SK-N-SH (cell line): ENCODE results near the gene E2F1. TPM values are rescaled to one million over a fixed set of nuclear protein-coding genes. Genes with fewer than 3 reads are reported as not detected.
A peak's percentile ranks its signal among the peaks of the same experiment; 100 is the strongest.

ENCODE experiments used
- CTCF ChIA-PET: fragments of 300-600, 350-600 bp; formaldehyde crosslinking; extraction: SDS; loops from one replicate; lab custom pipeline; 2021; lab: Yijun Ruan, JAX
- POLR2A ChIA-PET: fragments of 350-600 bp; sonication (Branson Sonifier 250); formaldehyde crosslinking; extraction: SDS; loops from one replicate; lab custom pipeline; 2020; ENCODE audit warnings: antibody characterized with exemption, inconsistent platforms; lab: Yijun Ruan, JAX
- DNase-seq: peaks from one replicate; pipeline ENCODE4 v3.0.0; 2012
- H2AFZ ChIP-seq: fragments of 200-600 bp; sonication (generic); 2 replicates; pipeline ENCODE4 v1.8.1; 2016; ENCODE audit warnings: antibody characterized with exemption, mild to moderate bottlenecking, low read depth
- H3F3A ChIP-seq: fragments of 200-600 bp; sonication (generic); replicated peaks from 2 replicates; pipeline ENCODE3; 2016; ENCODE audit warnings: antibody characterized with exemption, mild to moderate bottlenecking; ENCODE audit not compliant: insufficient read depth
- H3K27ac ChIP-seq, 2 experiments: fragments of 200-500 bp in 1 of 2; fragments of 200-600 bp in 1 of 2; sonication (Bioruptor generic) in 1 of 2; sonication (generic), shearing (Covaris generic) in 1 of 2; 2 replicates each; pipeline versions ENCODE4 v1.5.1 to v1.6.1; 2014 to 2016; ENCODE audit warnings: low read depth in 2 of 2, inconsistent platforms in 1 of 2, low read length in 1 of 2, mild to moderate bottlenecking in 1 of 2, mixed read lengths in 1 of 2
- H3K27me3 ChIP-seq: fragments of 200-600 bp; sonication (generic), shearing (Covaris generic); 2 replicates; pipeline ENCODE4 v1.6.1; 2016; ENCODE audit warnings: mixed run types; ENCODE audit not compliant: insufficient read depth
- H3K36me3 ChIP-seq, 2 experiments: fragments of 200-500 bp in 1 of 2; fragments of 200-600 bp in 1 of 2; sonication (Bioruptor generic) in 1 of 2; sonication (generic) in 1 of 2; replicated peaks in 1 of 2; 2 replicates each; pipeline versions ENCODE3 to v1.5.1; 2014 to 2016; ENCODE audit warnings: low read length in 1 of 2, mild to moderate bottlenecking in 1 of 2; ENCODE audit not compliant: insufficient read depth in 2 of 2, control insufficient read depth in 1 of 2
- H3K4me1 ChIP-seq, 2 experiments: fragments of 200-500 bp in 1 of 2; fragments of 200-600 bp in 1 of 2; sonication (Bioruptor generic) in 1 of 2; sonication (generic), shearing (Covaris generic) in 1 of 2; 2 replicates each; pipeline versions ENCODE4 v1.5.1 to v1.6.1; 2014 to 2016; ENCODE audit warnings: low read depth in 1 of 2, low read length in 1 of 2, mixed run types in 1 of 2; ENCODE audit not compliant: insufficient read depth in 2 of 2, control insufficient read depth in 1 of 2
- H3K4me2 ChIP-seq: fragments of 200-600 bp; sonication (generic), shearing (Covaris generic); 2 replicates; pipeline ENCODE4 v1.6.1; 2017; ENCODE audit warnings: mixed run types
- H3K4me3 ChIP-seq, 2 experiments: fragments of 200-500 bp in 1 of 2; fragments of 200-600 bp in 1 of 2; sonication (Bioruptor generic) in 1 of 2; sonication (generic), shearing (Covaris generic) in 1 of 2; 2 replicates each; pipeline versions ENCODE4 v1.5.1 to v1.8.1; 2014 to 2016; ENCODE audit warnings: low read depth in 2 of 2, inconsistent platforms in 1 of 2, low read length in 1 of 2, mild to moderate bottlenecking in 1 of 2, mixed read lengths in 1 of 2, moderate library complexity in 1 of 2
- H3K79me2 ChIP-seq: fragments of 200-600 bp; sonication (generic); 2 replicates; pipeline ENCODE4 v1.8.1; 2017; ENCODE audit warnings: mild to moderate bottlenecking; ENCODE audit not compliant: insufficient read depth
- H3K9ac ChIP-seq: fragments of 200-600 bp; sonication (generic); 2 replicates; pipeline ENCODE4 v1.6.1; 2017; ENCODE audit warnings: mixed run types
- H3K9me2 ChIP-seq: fragments of 200-600 bp; sonication (generic); 2 replicates; pipeline ENCODE4 v1.6.1; 2017; ENCODE audit warnings: mixed run types
- H3K9me3 ChIP-seq: fragments of 200-600 bp; sonication (generic); 2 replicates; pipeline ENCODE4 v1.6.1; 2017; ENCODE audit warnings: mixed run types, mild to moderate bottlenecking, moderate library complexity
- H4K20me1 ChIP-seq: fragments of 200-600 bp; sonication (generic); 2 replicates; pipeline ENCODE4 v1.6.1; 2017; ENCODE audit warnings: mild to moderate bottlenecking, mixed run types; ENCODE audit not compliant: insufficient read depth
- CTCF ChIP-seq: fragments of 200-600 bp; sonication (generic); IDR thresholded peaks from 2 replicates; pipeline ENCODE4 v1.6.1; 2017; ENCODE audit warnings: antibody characterized with exemption, mild to moderate bottlenecking, moderate library complexity
- ELF1 ChIP-seq: IDR thresholded peaks from 2 replicates; pipeline ENCODE4 v1.4.0; 2012
- GABPA ChIP-seq: IDR thresholded peaks from 2 replicates; pipeline ENCODE4 v1.4.0; 2012; ENCODE audit warnings: low read depth, mild to moderate bottlenecking
- GATA2 ChIP-seq: sonication (generic); formaldehyde crosslinking; IDR thresholded peaks from 2 replicates; pipeline ENCODE4 v1.5.0; 2020; ENCODE audit warnings: mild to moderate bottlenecking, missing genetic modification reagents
- IRF3 ChIP-seq: fragments of 150-350 bp; IDR thresholded peaks from 2 replicates; pipeline ENCODE4 v1.6.1; 2016; ENCODE audit warnings: mild to moderate bottlenecking, low read depth, low read length
- JUND ChIP-seq: IDR thresholded peaks from 2 replicates; pipeline ENCODE4 v1.4.0; 2012
- MXI1 ChIP-seq: IDR thresholded peaks from 2 replicates; pipeline ENCODE4 v1.6.1; 2012; ENCODE audit warnings: mild to moderate bottlenecking, low read depth, low read length, improper control_type of control experiment
- RFX5 ChIP-seq: IDR thresholded peaks from 2 replicates; pipeline ENCODE4 v1.6.1; 2012; ENCODE audit warnings: mild to moderate bottlenecking, improper control_type of control experiment, low read length
- SIN3A ChIP-seq: IDR thresholded peaks from 2 replicates; pipeline ENCODE4 v1.6.1; 2012; ENCODE audit warnings: low read depth, mild to moderate bottlenecking, low read length, moderate library complexity, borderline replicate concordance
- TAF1 ChIP-seq: IDR thresholded peaks from 2 replicates; pipeline ENCODE4 v1.6.1; 2012; ENCODE audit warnings: low read depth, mild to moderate bottlenecking, low read length, moderate library complexity, borderline replicate concordance
- USF2 ChIP-seq: fragments of 150-350 bp; IDR thresholded peaks from 2 replicates; pipeline ENCODE4 v1.6.1; 2017; ENCODE audit warnings: antibody characterized with exemption, low read length, low read depth, borderline replicate concordance
- ZBTB33 ChIP-seq: IDR thresholded peaks from 2 replicates; pipeline ENCODE4 v1.4.0; 2012; ENCODE audit warnings: low read depth, borderline replicate concordance
- WGBS: methylation state at CpG from one replicate; pipeline ENCODE4 v1.1.6; 2017; ENCODE audit warnings: low lambda C conversion rate; 5-methylcytosine and 5-hydroxymethylcytosine counted together
- polyA plus RNA-seq, 3 experiments: library from polyadenylated mRNA; depleted of rRNA; stranded (reverse); fragments of >200 nt; gene quantifications; 2 replicates each; pipeline ENCODE4 v1.2.3, GENCODE V29; 2012

The E2F1 gene
- polyA plus RNA-seq, 1 of the 3 experiments (the other 2 are of a cell fraction), result 15.0 TPM

GRCh38 chr20:33686984-33687366, 790 bp upstream of the E2F1 start:
- no peak overlapping the region for H3K9ac ChIP-seq
- POLR2A ChIA-PET, result interaction anchor here (0.6 kb wide), 1 partner anchor 10 kb away, joined by 3 read pairs; no protein-coding TSS in a partner anchor
- 88% methylated on average over 14 of the region's 14 CpGs for WGBS

More at GRCh38 chr20:33686984-33687366, 790 bp upstream of the E2F1 start:
- DNase-seq, result no peak
- Histone ChIP-seq H3K27me3 (no peaks in the 10 kb centered on the region), H3K4me3 (peak overlapping the region; percentile 32 to 35; a peak in 3 of 4 replicates), H3K9me2 (no peaks in the 10 kb centered on the region), H4K20me1 (no peaks in the 10 kb centered on the region; the same call in 1 of the 2 replicates), H3K36me3 (no peaks in the 10 kb centered on the region), H3F3A (no peaks in the 10 kb centered on the region), H3K9me3 (no peaks in the 10 kb centered on the region), H3K79me2 (peaks cover 34% of the 10 kb centered on the region), H3K4me2 (peak overlapping the region; percentile 62), H3K27ac (peak overlapping the region in 1 of 2 experiments; percentile 24; a peak in 1 of 4 replicates), H2AFZ (peak overlapping the region; percentile 92), H3K4me1 (peaks cover 7 to 19% of the 10 kb centered on the region in 2 experiments; a peak in 2 of 4 replicates)
- CTCF ChIA-PET, result interaction anchor here (0.7 to 4.5 kb wide), 5 partner anchors 10 to 382 kb away, joined by 3 to 15 read pairs (median 3); no protein-coding TSS in a partner anchor
- TF ChIP-seq MXI1 (no peak), GATA2 (CRISPR knock-in tag) (no peak), ELF1 (no peak), SIN3A (no peak), TAF1 (no peak), GABPA (no peak), CTCF (no peak), ZBTB33 (no peak), JUND (no peak), IRF3 (no peak), USF2 (no peak), RFX5 (no peak)
